ENCODE data around the gene NOS1AP.
"Not testable (repeated sequence)": the region's sequence is repeated elsewhere in the genome, so short reads cannot be mapped to it uniquely, and the experiment has no call there.

Gene NOS1AP

GRCh38 chr1:162080472-162081015 lies 11.1 kb downstream of the NOS1AP start:
- H3K36me3 ChIP-seq (ENCODE audit: control insufficient read depth, insufficient read depth, low read length), result no peaks in the 10 kb centered on the region
- H3K4me1 ChIP-seq (ENCODE audit: control insufficient read depth, insufficient read depth, low read length), result peaks cover 6% of the 10 kb centered on the region
- no peaks in the 10 kb centered on the region for H3K27me3 ChIP-seq (ENCODE audit: control insufficient read depth, insufficient read depth, low read length)
- peak overlapping the region; percentile 17 for H3K27ac ChIP-seq (ENCODE audit: low read depth, low read length)
- H3K4me3 ChIP-seq (ENCODE audit: low read length), result no peak overlapping the region
- no peak overlapping the region for H3K9ac ChIP-seq (ENCODE audit: low read length)

GRCh38 chr1:162081316-162081715 lies 11.8 kb downstream of the NOS1AP start:
- Histone ChIP-seq H3K27ac (ENCODE audit: low read depth, low read length) (no peak overlapping the region), H3K4me1 (ENCODE audit: control insufficient read depth, insufficient read depth, low read length) (peaks cover 6% of the 10 kb centered on the region), H3K36me3 (ENCODE audit: control insufficient read depth, insufficient read depth, low read length) (no peaks in the 10 kb centered on the region), H3K27me3 (ENCODE audit: control insufficient read depth, insufficient read depth, low read length) (no peaks in the 10 kb centered on the region), H3K4me3 (ENCODE audit: low read length) (no peak overlapping the region), H3K9ac (ENCODE audit: low read length) (no peak overlapping the region)

- H3K4me1 ChIP-seq (ENCODE audit: control insufficient read depth, insufficient read depth, low read length); H3K36me3 ChIP-seq (ENCODE audit: control insufficient read depth, insufficient read depth, low read length); H3K27ac ChIP-seq (ENCODE audit: low read depth, low read length); H3K4me3 ChIP-seq (ENCODE audit: low read length); H3K9ac ChIP-seq (ENCODE audit: low read length); H3K27me3 ChIP-seq (ENCODE audit: control insufficient read depth, insufficient read depth, low read length): not testable (repeated sequence)
Observed at GRCh38 chr1:162082080-162082479, 12.6 kb downstream of the NOS1AP start.

GRCh38 chr1:162083273-162083672 lies 13.8 kb downstream of the NOS1AP start:
- no peaks in the 10 kb centered on the region for H3K27me3 ChIP-seq (ENCODE audit: control insufficient read depth, insufficient read depth, low read length)
- no peak overlapping the region for H3K9ac ChIP-seq (ENCODE audit: low read length)
- H3K4me1 ChIP-seq (ENCODE audit: control insufficient read depth, insufficient read depth, low read length), result peaks cover 6% of the 10 kb centered on the region
- no peak overlapping the region for H3K27ac ChIP-seq (ENCODE audit: low read depth, low read length)
- H3K4me3 ChIP-seq (ENCODE audit: low read length), result no peak overlapping the region
- no peaks in the 10 kb centered on the region for H3K36me3 ChIP-seq (ENCODE audit: control insufficient read depth, insufficient read depth, low read length)

- Histone ChIP-seq H3K4me1 (ENCODE audit: control insufficient read depth, insufficient read depth, low read length) (no peaks in the 10 kb centered on the region), H3K27ac (ENCODE audit: low read depth, low read length) (no peak overlapping the region), H3K4me3 (ENCODE audit: low read length) (no peak overlapping the region), H3K36me3 (ENCODE audit: control insufficient read depth, insufficient read depth, low read length) (no peaks in the 10 kb centered on the region), H3K9ac (ENCODE audit: low read length) (no peak overlapping the region), H3K27me3 (ENCODE audit: control insufficient read depth, insufficient read depth, low read length) (no peaks in the 10 kb centered on the region)
Observed at GRCh38 chr1:162085991-162086390, 16.5 kb downstream of the NOS1AP start.

- Histone ChIP-seq H3K27me3 (ENCODE audit: control insufficient read depth, insufficient read depth, low read length) (no peaks in the 10 kb centered on the region), H3K4me3 (ENCODE audit: low read length) (no peak overlapping the region), H3K27ac (ENCODE audit: low read depth, low read length) (no peak overlapping the region), H3K36me3 (ENCODE audit: control insufficient read depth, insufficient read depth, low read length) (no peaks in the 10 kb centered on the region), H3K4me1 (ENCODE audit: control insufficient read depth, insufficient read depth, low read length) (peaks cover 7% of the 10 kb centered on the region), H3K9ac (ENCODE audit: low read length) (no peak overlapping the region)
Observed at GRCh38 chr1:162087111-162087510, 17.6 kb downstream of the NOS1AP start.

- H3K36me3 ChIP-seq (ENCODE audit: control insufficient read depth, insufficient read depth, low read length), result no peaks in the 10 kb centered on the region
- no peaks in the 10 kb centered on the region for H3K27me3 ChIP-seq (ENCODE audit: control insufficient read depth, insufficient read depth, low read length)
- no peak overlapping the region for H3K4me3 ChIP-seq (ENCODE audit: low read length)
- H3K27ac ChIP-seq (ENCODE audit: low read depth, low read length), result no peak overlapping the region
- H3K4me1 ChIP-seq (ENCODE audit: control insufficient read depth, insufficient read depth, low read length), result peaks cover 8% of the 10 kb centered on the region
- H3K9ac ChIP-seq (ENCODE audit: low read length), result no peak overlapping the region
Observed at GRCh38 chr1:162087574-162087973, 18.1 kb downstream of the NOS1AP start.

GRCh38 chr1:162088281-162088969 lies 18.9 kb downstream of the NOS1AP start:
- no peaks in the 10 kb centered on the region for H3K36me3 ChIP-seq (ENCODE audit: control insufficient read depth, insufficient read depth, low read length)
- H3K27me3 ChIP-seq (ENCODE audit: control insufficient read depth, insufficient read depth, low read length), result no peaks in the 10 kb centered on the region
- H3K9ac ChIP-seq (ENCODE audit: low read length), result no peak overlapping the region
- peaks cover 8% of the 10 kb centered on the region for H3K4me1 ChIP-seq (ENCODE audit: control insufficient read depth, insufficient read depth, low read length)
- H3K27ac ChIP-seq (ENCODE audit: low read depth, low read length), result no peak overlapping the region
- no peak overlapping the region for H3K4me3 ChIP-seq (ENCODE audit: low read length)

- no peak overlapping the region for H3K4me3 ChIP-seq (ENCODE audit: low read length)
- H3K27me3 ChIP-seq (ENCODE audit: control insufficient read depth, insufficient read depth, low read length), result no peaks in the 10 kb centered on the region
- no peak overlapping the region for H3K27ac ChIP-seq (ENCODE audit: low read depth, low read length)
- peaks cover 8% of the 10 kb centered on the region for H3K4me1 ChIP-seq (ENCODE audit: control insufficient read depth, insufficient read depth, low read length)
- no peaks in the 10 kb centered on the region for H3K36me3 ChIP-seq (ENCODE audit: control insufficient read depth, insufficient read depth, low read length)
- H3K9ac ChIP-seq (ENCODE audit: low read length), result no peak overlapping the region
Observed at GRCh38 chr1:162089748-162090147, 20.3 kb downstream of the NOS1AP start.

- H3K9ac ChIP-seq (ENCODE audit: low read length), result no peak overlapping the region
- no peaks in the 10 kb centered on the region for H3K27me3 ChIP-seq (ENCODE audit: control insufficient read depth, insufficient read depth, low read length)
- no peak overlapping the region for H3K27ac ChIP-seq (ENCODE audit: low read depth, low read length)
- no peak overlapping the region for H3K4me3 ChIP-seq (ENCODE audit: low read length)
- no peaks in the 10 kb centered on the region for H3K36me3 ChIP-seq (ENCODE audit: control insufficient read depth, insufficient read depth, low read length)
- H3K4me1 ChIP-seq (ENCODE audit: control insufficient read depth, insufficient read depth, low read length), result peaks cover 8% of the 10 kb centered on the region
Observed at GRCh38 chr1:162090378-162090777, 20.9 kb downstream of the NOS1AP start.

GRCh38 chr1:162091681-162092524 lies 22.4 kb downstream of the NOS1AP start:
- Histone ChIP-seq H3K27me3 (ENCODE audit: control insufficient read depth, insufficient read depth, low read length) (no peaks in the 10 kb centered on the region), H3K9ac (ENCODE audit: low read length) (no peak overlapping the region), H3K4me1 (ENCODE audit: control insufficient read depth, insufficient read depth, low read length) (peaks cover 8% of the 10 kb centered on the region), H3K36me3 (ENCODE audit: control insufficient read depth, insufficient read depth, low read length) (no peaks in the 10 kb centered on the region), H3K27ac (ENCODE audit: low read depth, low read length) (no peak overlapping the region), H3K4me3 (ENCODE audit: low read length) (no peak overlapping the region)

- H3K27me3 ChIP-seq (ENCODE audit: control insufficient read depth, insufficient read depth, low read length), result no peaks in the 10 kb centered on the region
- no peak overlapping the region for H3K9ac ChIP-seq (ENCODE audit: low read length)
- H3K4me1 ChIP-seq (ENCODE audit: control insufficient read depth, insufficient read depth, low read length), result peaks cover 8% of the 10 kb centered on the region
- H3K36me3 ChIP-seq (ENCODE audit: control insufficient read depth, insufficient read depth, low read length), result no peaks in the 10 kb centered on the region
- H3K4me3 ChIP-seq (ENCODE audit: low read length), result no peak overlapping the region
- no peak overlapping the region for H3K27ac ChIP-seq (ENCODE audit: low read depth, low read length)
Observed at GRCh38 chr1:162093095-162093494, 23.6 kb downstream of the NOS1AP start.

Data from rectal smooth muscle tissue (tissue), 1 donor.